Heart left ventricle (tissue), 16 donors: ENCODE measurements around the gene ENOX1. TPM values are rescaled to one million over a fixed set of nuclear protein-coding genes. Genes with fewer than 3 reads are reported as not detected.

Source experiments
- ATAC-seq, 4 donors: fragments of 200-7000 bp; cut with Tn5 transposase; one replicate each; pipeline ENCODE4 v1.9.1; 2020 to 2022; ENCODE audit warnings: moderate library complexity in 4 of 4, mild to moderate bottlenecking in 3 of 4, moderate number of reproducible peaks in 1 of 4
- DNase-seq, 5 donors: peaks; one replicate each; pipeline ENCODE4 v3.0.0-alpha.2; 2020
- H3K27ac ChIP-seq, 12 donors: fragments of 200-600 bp; sonication (generic) in 4 of 12; one replicate each; pipeline versions ENCODE4 v1.5.0 to v1.8.0; 2016 to 2022; ENCODE audit warnings: mild to moderate bottlenecking in 2 of 12
- H3K27me3 ChIP-seq, 9 donors: fragments of 200-600 bp; sonication (generic) in 2 of 9; one replicate each; pipeline versions ENCODE4 v1.5.1 to v1.8.0; 2016 to 2022; ENCODE audit warnings: mild to moderate bottlenecking in 3 of 9
- H3K36me3 ChIP-seq, 9 donors: fragments of 200-600 bp; sonication (generic) in 2 of 9; one replicate each; pipeline versions ENCODE4 v1.5.0 to v1.8.0; 2018 to 2022; ENCODE audit warnings: mild to moderate bottlenecking in 2 of 9
- H3K4me1 ChIP-seq, 12 donors: fragments of 200-600 bp; sonication (generic) in 4 of 12; one replicate each; pipeline versions ENCODE4 v1.5.0 to v1.8.0; 2016 to 2022; ENCODE audit warnings: mild to moderate bottlenecking in 3 of 12
- H3K4me3 ChIP-seq, 12 donors: fragments of 200-600 bp; sonication (generic) in 4 of 12; one replicate each; pipeline versions ENCODE4 v1.5.0 to v1.8.0; 2017 to 2022; ENCODE audit warnings: mild to moderate bottlenecking in 9 of 12, moderate library complexity in 4 of 12
- H3K9me3 ChIP-seq, 12 donors: fragments of 200-600 bp; sonication (generic) in 4 of 12; one replicate each; pipeline versions ENCODE4 v1.5.0 to v1.8.0; 2016 to 2022; ENCODE audit warnings: mild to moderate bottlenecking in 1 of 12
- CTCF ChIP-seq, 12 donors: fragments of 200-600 bp; sonication (generic) in 4 of 12; IDR thresholded peaks; one replicate each; pipeline versions ENCODE4 v1.5.0 to v1.8.0; 2018 to 2022; ENCODE audit warnings: antibody characterized with exemption in 12 of 12, mild to moderate bottlenecking in 5 of 12
- POLR2A ChIP-seq, 2 donors: fragments of 450-650 bp; IDR thresholded peaks; one replicate each; pipeline ENCODE4 v1.6.1; 2017; ENCODE audit warnings: antibody characterized with exemption in 2 of 2, mild to moderate bottlenecking in 2 of 2, moderate library complexity in 2 of 2
- WGBS, 4 donors: extraction: QIAGEN DNeasy Blood & Tissue Kit in 2 of 4; methylation state at CpG; one replicate each; pipeline versions ENCODE4 v1.1.5 to v1.1.7; 2013 to 2018; 5-methylcytosine and 5-hydroxymethylcytosine counted together
- intact Hi-C, 10 donors: fragments of 100-400 bp; cut with DNase I; formaldehyde crosslinking; loops; one replicate each; pipeline versions ENCODE4 v1.11.1 to v1.14.2; 2022
- polyA plus RNA-seq, 2 donors: library from polyadenylated mRNA; stranded (reverse); fragments of 200-250 nt; gene quantifications; one replicate each; pipeline ENCODE4 v1.2.3, GENCODE V29; 2013
- total RNA-seq, 9 donors: library from RNA; depleted of rRNA in 2 of 9; stranded (reverse); fragments of >200 nt in 2 of 9; fragmentation: NEBNext Ultra II Directional in 3 of 9; extraction: Animal tissue kit (Norgen Biotek cat#: 25700) in 3 of 9; gene quantifications; one replicate each; pipeline versions ENCODE4 v1.1.0 to v1.2.4, GENCODE V29; 2016 to 2023
- donor health status: ischemic (EF 13 %, LVEDD 7.1; RV severe dilation, severe dysfunction).
- donor health status: healthy with polysubstance abuse.
- donor health status: DM: no; HTN: yes; CAD: no.
- donor health status: DM: no; HTN: no; CAD: no.
- donor health status: ischemic (EF 25% LVEDD 6.9; RV normal size, moderate dysfunction).
- donor health status: ischemic (EF 25% LVEDD 5.7; RV mildly dilated, moderate dysfunction).
- donor health status: healthy.
- donor health status: DM: yes; HTN: yes; CAD: no.
- donor health status: ischemic (EF 35%, LVEDD 5.7; RV mildly dilated, moderate dysfunction).
- donor health status: nonischemic (EF 11% LVEDD 7.7; RV severe dilation, severe dysfunction).
- donor health status: DM: yes; HTN: yes; CAD: no.
- donor health status: PGD.
- donor health status: ischemic (EF 29% LVEDD 5.4; RV normal size, mild dysfunction).
- donor health status: nonischemic (EF 23%, LVEDD 6.1; RV moderate dilation, normal function).

Gene ENOX1
- total and polyA plus RNA-seq, 11 donors, result 2.0 to 10.1 (median 5.4) TPM

GRCh38 chr13:43650882-43651281 is 135.9 kb downstream of the ENOX1 start:
- no peaks in the 10 kb centered on the region for H3K9me3 ChIP-seq
- WGBS, 4 donors, result 89 to 91% (median 90%) methylated on average over 4 of the region's 4 CpGs
- ATAC-seq, result no peak
- H3K27me3 ChIP-seq, result no peaks in the 10 kb centered on the region
- no peak for DNase-seq
- intact Hi-C loops, result no loop called here
- peaks cover 0 to 7% (median 0%) of the 10 kb centered on the region in 12 donors for H3K4me1 ChIP-seq
- H3K27ac ChIP-seq, result no peak overlapping the region
- H3K36me3 ChIP-seq, result no peaks in the 10 kb centered on the region
- TF ChIP-seq CTCF (IDR thresholded peaks at IDR 0.05) (no peak), POLR2A (IDR thresholded peaks at IDR 0.05) (no peak)
- H3K4me3 ChIP-seq, result no peak overlapping the region

GRCh38 chr13:43648733-43649132 is 138.0 kb downstream of the ENOX1 start:
- Histone ChIP-seq H3K36me3 (no peaks in the 10 kb centered on the region), H3K9me3 (no peaks in the 10 kb centered on the region), H3K4me3 (no peak overlapping the region), H3K4me1 (peaks cover 0 to 7% (median 0%) of the 10 kb centered on the region in 12 donors), H3K27ac (no peak overlapping the region), H3K27me3 (no peaks in the 10 kb centered on the region)
- ATAC-seq (peak; percentile 61 to 73 (median 66)), DNase-seq (no peak)
- 44 to 56% (median 49%) methylated on average over 5 of the region's 5 CpGs for WGBS, 4 donors
- no peak for TF ChIP-seq POLR2A (IDR thresholded peaks at IDR 0.05)
- no peak for TF ChIP-seq CTCF (IDR thresholded peaks at IDR 0.05)
- intact Hi-C loops, result no loop called here

GRCh38 chr13:43647471-43647870 is 139.3 kb downstream of the ENOX1 start:
- TF ChIP-seq POLR2A (IDR thresholded peaks at IDR 0.05) (no peak), CTCF (IDR thresholded peaks at IDR 0.05) (no peak)
- 34 to 43% (median 39%) methylated on average over 2 of the region's 2 CpGs for WGBS, 4 donors
- ATAC-seq (no peak), DNase-seq (no peak)
- intact Hi-C loops, result no loop called here
- Histone ChIP-seq H3K4me3 (no peak overlapping the region), H3K4me1 (peaks cover 0 to 7% (median 0%) of the 10 kb centered on the region in 12 donors), H3K9me3 (no peaks in the 10 kb centered on the region), H3K27me3 (no peaks in the 10 kb centered on the region), H3K36me3 (no peaks in the 10 kb centered on the region), H3K27ac (no peak overlapping the region)

- no peak overlapping the region for H3K4me3 ChIP-seq
- no peak for DNase-seq
- intact Hi-C loops, result no loop called here
- no peaks in the 10 kb centered on the region for H3K27me3 ChIP-seq
- no peaks in the 10 kb centered on the region for H3K36me3 ChIP-seq
- H3K9me3 ChIP-seq, result no peaks in the 10 kb centered on the region
- TF ChIP-seq CTCF (IDR thresholded peaks at IDR 0.05), result no peak
- TF ChIP-seq POLR2A (IDR thresholded peaks at IDR 0.05), result no peak
- H3K4me1 ChIP-seq, result no peaks in the 10 kb centered on the region
- no peak for ATAC-seq
- 81 to 90% (median 89%) methylated on average over 1 of the region's 1 CpG for WGBS, 4 donors
- no peak overlapping the region for H3K27ac ChIP-seq
Measured at GRCh38 chr13:43640476-43640875, 146.3 kb downstream of the ENOX1 start.
